Nephron (organoid): ENCODE results near the gene SNRPD2.
"Not testable (repeated sequence)": the region's sequence is repeated elsewhere in the genome, so short reads cannot be mapped to it uniquely, and the experiment has no call there.

Source experiments
- H3K27ac Mint-ChIP-seq, 3 experiments: 2 replicates each; pipeline ENCODE4 v1.8.0; 2020; ENCODE audit warnings: mixed read lengths in 3 of 3, mild to moderate bottlenecking in 2 of 3, moderate library complexity in 1 of 3
- H3K27me3 Mint-ChIP-seq: 2 replicates; pipeline ENCODE4 v1.8.0; 2021; ENCODE audit warnings: low read depth, mild to moderate bottlenecking, moderate library complexity, mixed read lengths
- H3K36me3 Mint-ChIP-seq: 2 replicates; pipeline ENCODE4 v1.8.0; 2020; ENCODE audit warnings: low read depth, mixed read lengths
- H3K4me1 Mint-ChIP-seq: 2 replicates; pipeline ENCODE4 v1.8.0; 2020; ENCODE audit warnings: mixed read lengths
- H3K4me3 Mint-ChIP-seq, 3 experiments: 2 replicates each; pipeline ENCODE4 v1.8.0; 2020; ENCODE audit warnings: mild to moderate bottlenecking in 3 of 3, mixed read lengths in 3 of 3, moderate library complexity in 2 of 3
- H3K9me3 Mint-ChIP-seq: 2 replicates; pipeline ENCODE4 v1.8.0; 2020; ENCODE audit warnings: mixed read lengths
- TF ChIP-seq, protein P1 (sequence below), 3 experiments: fragments of 200-600 bp; sonication (generic); IDR thresholded peaks; one replicate each; pipeline ENCODE4 v1.5.0; 2021; ENCODE audit warnings: antibody characterized with exemption in 3 of 3; ENCODE audit not compliant: unreplicated experiment in 3 of 3

Gene SNRPD2

GRCh38 chr19:45729800-45730290, 38.1 kb upstream of the SNRPD2 start:
- Mint-ChIP-seq H3K27me3 (no peaks in the 10 kb centered on the region), H3K27ac (peak overlapping the region; percentile 68 to 88 (median 83)), H3K36me3 (peaks cover 4% of the 10 kb centered on the region), H3K4me3 (peak overlapping the region; percentile 92 to 96 (median 93)), H3K4me1 (peaks cover 22% of the 10 kb centered on the region), H3K9me3 (no peaks in the 10 kb centered on the region)
- TF ChIP-seq, protein P1, sequence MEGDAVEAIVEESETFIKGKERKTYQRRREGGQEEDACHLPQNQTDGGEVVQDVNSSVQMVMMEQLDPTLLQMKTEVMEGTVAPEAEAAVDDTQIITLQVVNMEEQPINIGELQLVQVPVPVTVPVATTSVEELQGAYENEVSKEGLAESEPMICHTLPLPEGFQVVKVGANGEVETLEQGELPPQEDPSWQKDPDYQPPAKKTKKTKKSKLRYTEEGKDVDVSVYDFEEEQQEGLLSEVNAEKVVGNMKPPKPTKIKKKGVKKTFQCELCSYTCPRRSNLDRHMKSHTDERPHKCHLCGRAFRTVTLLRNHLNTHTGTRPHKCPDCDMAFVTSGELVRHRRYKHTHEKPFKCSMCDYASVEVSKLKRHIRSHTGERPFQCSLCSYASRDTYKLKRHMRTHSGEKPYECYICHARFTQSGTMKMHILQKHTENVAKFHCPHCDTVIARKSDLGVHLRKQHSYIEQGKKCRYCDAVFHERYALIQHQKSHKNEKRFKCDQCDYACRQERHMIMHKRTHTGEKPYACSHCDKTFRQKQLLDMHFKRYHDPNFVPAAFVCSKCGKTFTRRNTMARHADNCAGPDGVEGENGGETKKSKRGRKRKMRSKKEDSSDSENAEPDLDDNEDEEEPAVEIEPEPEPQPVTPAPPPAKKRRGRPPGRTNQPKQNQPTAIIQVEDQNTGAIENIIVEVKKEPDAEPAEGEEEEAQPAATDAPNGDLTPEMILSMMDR (IDR thresholded peaks at IDR 0.05; ENCODE audit: unreplicated experiment in 3 of 3), result no peak

GRCh38 chr19:45728683-45729082, 36.9 kb upstream of the SNRPD2 start:
- Mint-ChIP-seq H3K4me3 (peak overlapping the region in 2 of 3 experiments; percentile 67 to 78), H3K4me1 (peaks cover 22% of the 10 kb centered on the region)
- H3K36me3 Mint-ChIP-seq, H3K27ac Mint-ChIP-seq, H3K27me3 Mint-ChIP-seq, H3K9me3 Mint-ChIP-seq: not testable (repeated sequence)

DNA sequence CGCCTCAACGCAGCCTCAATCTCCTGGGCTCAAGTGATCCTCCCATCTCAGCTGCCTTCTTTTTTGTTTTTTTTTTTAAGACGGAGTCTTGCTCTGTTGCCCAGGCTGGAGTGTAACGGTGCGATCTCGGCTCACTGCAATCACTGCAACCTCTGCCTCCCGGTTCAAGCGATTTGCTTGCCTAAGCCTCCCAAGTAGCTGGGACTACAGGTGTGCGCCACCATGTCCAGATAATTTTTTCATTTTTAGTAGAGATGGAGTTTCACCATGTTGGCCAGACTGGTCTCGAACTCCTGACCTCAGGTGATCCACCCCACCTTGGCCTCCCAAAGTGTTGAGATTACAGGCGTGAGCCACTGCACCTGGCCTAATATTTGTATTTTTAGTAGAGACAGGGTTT, 28.3 kb upstream of the SNRPD2 start:
- not testable (repeated sequence) for H3K4me3 Mint-ChIP-seq, H3K27ac Mint-ChIP-seq, H3K9me3 Mint-ChIP-seq, H3K27me3 Mint-ChIP-seq
- Mint-ChIP-seq H3K36me3 (peaks cover 23% of the 10 kb centered on the region), H3K4me1 (peaks cover 22% of the 10 kb centered on the region)

DNA sequence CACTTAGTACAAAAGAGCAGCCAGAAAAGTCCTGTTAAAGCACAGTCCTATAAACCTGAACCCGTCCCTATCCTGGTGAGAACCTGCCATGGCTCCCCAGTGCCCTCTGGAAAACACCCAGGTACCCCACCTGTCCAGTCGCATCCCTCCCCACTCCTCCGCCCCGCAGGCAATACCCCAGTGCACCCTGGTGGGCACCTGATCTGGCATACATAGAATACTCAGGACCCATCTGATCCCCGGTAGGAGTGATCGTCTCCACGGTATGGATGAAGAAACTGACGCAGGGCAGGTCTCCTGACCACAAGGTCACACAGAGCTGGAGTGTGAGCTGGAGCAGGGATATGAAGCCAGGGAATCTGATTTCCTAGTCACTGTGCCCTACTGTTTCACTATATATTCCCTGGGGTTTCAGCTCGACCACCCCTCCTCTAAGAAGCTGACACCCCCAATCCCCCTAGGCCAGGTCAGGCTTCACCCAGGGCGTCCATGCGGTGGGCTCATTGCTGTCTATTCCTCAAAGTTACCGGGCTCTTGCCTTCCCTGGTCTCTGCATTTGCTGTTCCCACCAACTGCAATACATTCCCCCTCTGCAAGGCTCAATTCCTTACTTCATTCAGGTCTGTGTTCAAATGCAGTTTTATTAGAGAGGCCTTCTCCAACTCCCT, 26.4 kb upstream of the SNRPD2 start:
- no peaks in the 10 kb centered on the region for H3K9me3 Mint-ChIP-seq
- H3K36me3 Mint-ChIP-seq, result peaks cover 19% of the 10 kb centered on the region
- H3K27ac Mint-ChIP-seq, result peak overlapping the region; percentile 93 to 98 (median 97)
- peak overlapping the region; percentile 90 to 98 (median 94) for H3K4me3 Mint-ChIP-seq
- peaks cover 22% of the 10 kb centered on the region for H3K4me1 Mint-ChIP-seq
- no peaks in the 10 kb centered on the region for H3K27me3 Mint-ChIP-seq
- TF ChIP-seq, protein P1 (IDR thresholded peaks at IDR 0.05; ENCODE audit: unreplicated experiment in 3 of 3), result no peak

DNA sequence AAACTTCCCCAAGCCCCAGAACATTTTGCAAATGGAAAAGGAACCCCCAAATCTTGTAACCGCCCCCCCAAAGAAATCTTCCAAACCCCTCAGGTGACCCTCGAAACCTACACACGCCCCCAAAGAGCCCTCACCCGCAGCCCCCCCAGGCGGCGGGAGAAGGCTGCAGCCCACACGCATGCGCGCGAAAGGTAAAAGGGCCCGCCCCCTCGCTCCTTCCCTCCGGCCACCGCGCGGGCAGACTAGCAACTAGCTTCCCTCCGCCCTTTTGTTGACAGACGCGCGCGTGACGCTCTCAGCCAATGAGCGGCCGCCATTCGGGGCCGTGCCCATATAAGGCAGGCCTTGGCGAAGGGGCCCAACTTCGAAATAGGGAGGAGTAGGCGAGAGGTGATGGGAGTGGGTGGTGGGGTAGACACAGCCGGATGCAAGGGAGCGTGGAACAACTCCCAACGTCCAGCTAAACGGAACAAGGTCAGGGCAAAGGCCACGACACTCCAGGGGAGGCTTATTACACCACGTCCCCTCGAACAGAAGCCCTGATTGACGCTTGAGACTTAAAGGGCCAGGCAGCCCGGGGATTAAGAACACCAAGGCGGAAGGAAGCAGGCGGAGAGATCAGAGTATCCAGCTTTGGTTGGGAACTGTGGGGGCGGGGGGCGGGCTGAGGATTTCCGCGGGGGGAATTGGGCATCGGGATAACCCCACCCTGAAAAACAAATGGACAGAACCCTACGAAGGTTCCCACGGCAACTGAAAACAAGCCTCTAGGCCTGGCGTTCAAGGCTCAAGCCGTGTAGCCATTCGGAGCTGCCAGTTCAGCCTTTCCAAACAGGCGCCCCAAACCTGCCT, 25.6 kb upstream of the SNRPD2 start:
- peaks cover 19% of the 10 kb centered on the region for H3K36me3 Mint-ChIP-seq
- H3K27ac Mint-ChIP-seq, result peak overlapping the region; percentile 93 to 98 (median 97)
- no peaks in the 10 kb centered on the region for H3K27me3 Mint-ChIP-seq
- peaks cover 22% of the 10 kb centered on the region for H3K4me1 Mint-ChIP-seq
- TF ChIP-seq, protein P1 (IDR thresholded peaks at IDR 0.05; ENCODE audit: unreplicated experiment in 3 of 3), result no peak
- peak overlapping the region; percentile 90 to 98 (median 94) for H3K4me3 Mint-ChIP-seq
- H3K9me3 Mint-ChIP-seq, result no peaks in the 10 kb centered on the region

DNA sequence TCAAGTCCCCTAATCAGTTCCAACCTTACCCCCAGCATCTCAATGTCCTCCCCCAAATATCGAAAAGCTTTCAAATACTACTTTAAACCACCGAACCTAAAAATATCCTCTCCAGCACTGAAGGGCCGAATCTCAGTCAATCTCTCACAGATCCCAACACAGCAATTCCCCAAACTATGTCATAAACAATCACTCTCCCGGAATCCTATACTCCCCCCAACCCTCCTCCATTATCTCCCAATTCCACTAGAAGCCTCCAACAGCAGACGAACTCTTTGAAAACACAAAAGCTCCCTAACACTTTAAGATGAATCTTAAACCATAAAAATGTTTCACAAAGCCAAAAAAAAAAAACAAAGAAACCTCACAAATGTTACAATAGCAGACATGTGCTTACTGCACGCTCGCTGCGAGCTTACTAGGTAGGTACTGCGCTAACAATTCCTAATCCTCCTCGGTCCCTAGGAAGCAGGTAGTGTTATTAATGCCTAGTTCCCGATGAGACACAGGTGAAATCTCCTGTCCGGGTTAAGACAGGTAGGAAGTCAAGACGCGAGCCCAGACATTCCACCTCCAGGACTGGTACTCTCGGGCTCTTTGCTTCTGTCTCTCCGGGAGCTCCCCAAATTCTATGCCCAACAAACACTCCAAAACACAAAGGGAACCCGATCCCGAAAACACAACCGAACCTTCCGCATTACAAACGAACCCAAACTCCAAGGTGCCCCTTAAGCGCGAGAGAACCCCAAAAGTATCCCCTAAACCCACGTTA, 24.8 kb upstream of the SNRPD2 start:
- H3K4me1 Mint-ChIP-seq, result peaks cover 22% of the 10 kb centered on the region
- no peaks in the 10 kb centered on the region for H3K27me3 Mint-ChIP-seq
- TF ChIP-seq, protein P1 (IDR thresholded peaks at IDR 0.05; ENCODE audit: unreplicated experiment in 3 of 3), result no peak

More for the DNA sequence above, 24.8 kb upstream of the SNRPD2 start:
- Mint-ChIP-seq H3K36me3 (peaks cover 15% of the 10 kb centered on the region), H3K4me3 (peak overlapping the region; percentile 90 to 98 (median 94)), H3K9me3 (no peaks in the 10 kb centered on the region), H3K27ac (peak overlapping the region; percentile 93 to 98 (median 97))
